GM19467 (cell line): ENCODE measurements around the gene EFCAB9.

Experiments
- ATAC-seq: cut with Tn5 transposase; IDR thresholded peaks from one replicate; pipeline ENCODE4 v1.9.1; 2021; ENCODE audit warnings: mild to moderate bottlenecking, moderate library complexity; ENCODE audit not compliant: unreplicated experiment

The EFCAB9 gene

GRCh38 chr5:172235827-172236736 lies 42.1 kb downstream of the EFCAB9 start:
- no peak for ATAC-seq

DNA sequence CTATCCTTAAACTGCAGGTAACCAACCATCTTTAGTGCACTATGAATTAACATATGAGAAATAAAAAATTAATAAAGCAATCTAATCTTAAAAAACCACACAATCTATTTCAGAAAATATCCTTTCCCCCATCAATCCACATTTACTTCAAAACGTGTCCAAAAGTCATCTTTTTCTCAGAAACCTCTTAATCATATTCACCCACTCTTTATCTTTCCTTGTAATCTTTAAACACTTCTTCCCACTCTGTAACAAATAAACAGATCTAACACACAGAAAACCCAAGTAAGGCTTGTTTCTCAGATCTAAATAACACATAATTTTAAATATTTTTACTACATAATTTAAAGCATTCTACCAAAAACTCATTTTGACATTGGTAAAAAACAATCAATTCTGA lies 44.4 kb downstream of the EFCAB9 start:
- ATAC-seq = no peak

- ATAC-seq = no peak
Measured at GRCh38 chr5:172243302-172243701, 49.3 kb downstream of the EFCAB9 start.

DNA sequence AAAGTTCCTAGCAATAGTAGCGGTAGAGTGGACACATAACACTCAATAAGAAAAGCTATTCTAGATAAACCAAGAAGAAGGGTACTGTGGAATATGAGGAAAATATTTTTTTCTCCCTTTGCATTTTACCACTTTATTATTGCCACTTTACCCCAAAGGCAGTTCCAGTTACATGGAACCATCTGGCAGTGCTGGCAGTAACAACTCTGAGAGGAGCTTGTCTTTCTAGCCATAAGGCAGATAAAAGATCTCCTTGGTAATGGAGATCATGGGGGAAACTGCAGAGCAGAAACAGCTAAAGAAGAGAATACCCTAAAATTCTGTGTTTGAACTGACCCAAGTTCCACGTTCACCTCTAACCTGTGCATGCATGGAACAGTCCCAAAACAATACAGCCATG lies 51.1 kb downstream of the EFCAB9 start:
- no peak for ATAC-seq

- no peak for ATAC-seq
Measured at GRCh38 chr5:172245703-172246125, 51.7 kb downstream of the EFCAB9 start.

DNA sequence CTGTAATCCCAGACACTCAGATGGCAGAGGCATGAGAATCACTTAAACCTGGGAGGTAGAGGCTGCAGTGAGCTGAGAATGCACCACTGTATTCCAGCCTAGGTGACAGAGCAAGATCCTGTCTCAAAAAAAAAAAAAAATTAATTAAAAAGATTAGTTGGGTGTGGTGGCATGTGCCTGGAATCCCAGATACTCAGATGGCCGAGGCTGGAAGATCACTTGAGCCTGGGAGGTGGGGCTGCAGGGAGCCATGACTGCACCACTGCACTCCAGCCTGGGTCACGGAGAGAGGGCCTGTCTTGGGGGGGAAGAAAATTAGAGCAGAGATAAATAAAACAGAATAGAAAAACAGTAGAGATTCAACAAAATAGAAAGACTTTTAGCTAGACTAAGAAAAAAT lies 54.7 kb downstream of the EFCAB9 start:
- no peak for ATAC-seq

DNA sequence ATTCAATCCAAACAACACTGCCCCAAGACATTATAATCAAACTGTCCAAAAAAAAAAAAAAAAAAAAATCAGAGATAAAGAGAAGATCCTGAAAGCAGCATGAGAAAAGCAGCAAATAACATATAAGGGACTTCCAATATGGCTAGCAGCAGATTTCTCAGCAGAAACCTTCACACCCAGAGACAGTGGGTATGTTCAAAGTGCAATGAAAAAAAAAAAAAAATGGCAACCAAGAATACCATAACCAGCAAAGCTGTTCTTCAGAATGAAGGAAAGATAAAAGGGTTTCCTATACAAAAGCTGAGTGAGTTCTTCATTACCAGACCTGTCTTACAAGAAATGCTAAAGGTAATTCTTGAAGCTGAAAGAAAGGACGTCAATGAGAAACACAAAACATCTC lies 57.4 kb downstream of the EFCAB9 start:
- ATAC-seq = no peak

DNA sequence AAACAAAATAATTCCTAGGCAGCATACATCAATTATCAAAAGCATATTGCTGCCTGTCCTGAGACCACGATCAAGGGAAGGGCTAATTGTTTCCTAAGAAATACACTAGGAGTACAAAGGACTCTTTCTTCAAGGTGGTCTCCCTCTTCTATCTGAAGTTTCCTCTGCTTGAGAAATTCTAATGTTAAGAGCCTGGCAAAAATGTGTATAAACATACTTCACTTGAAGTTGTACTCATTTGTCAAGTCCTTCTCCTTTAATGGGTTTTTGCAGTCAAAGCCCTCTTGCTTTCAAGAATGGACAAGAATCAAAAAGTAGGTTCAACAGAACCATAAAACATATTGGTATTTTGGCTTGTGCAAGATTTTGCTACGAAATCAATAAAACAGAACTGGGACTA lies 58.5 kb downstream of the EFCAB9 start:
- no peak for ATAC-seq
